Body of pancreas (tissue), 4 donors: ENCODE measurements around the gene BCAT1.

Source experiments
- POLR2A ChIP-seq, 3 donors: fragments of 450-650 bp; IDR thresholded peaks; one replicate each; pipeline ENCODE4 v1.6.1; 2016; ENCODE audit warnings: antibody characterized with exemption in 3 of 3, mild to moderate bottlenecking in 2 of 3
- TF ChIP-seq, protein P1 (sequence below), 7 experiments: fragments of 450-650 bp in 4 of 7; fragments of 200-600 bp in 3 of 7; sonication (generic) in 3 of 7; IDR thresholded peaks; one replicate each; pipeline ENCODE4 v1.5.1; 2016 to 2019; ENCODE audit warnings: antibody characterized with exemption in 7 of 7

DNA sequence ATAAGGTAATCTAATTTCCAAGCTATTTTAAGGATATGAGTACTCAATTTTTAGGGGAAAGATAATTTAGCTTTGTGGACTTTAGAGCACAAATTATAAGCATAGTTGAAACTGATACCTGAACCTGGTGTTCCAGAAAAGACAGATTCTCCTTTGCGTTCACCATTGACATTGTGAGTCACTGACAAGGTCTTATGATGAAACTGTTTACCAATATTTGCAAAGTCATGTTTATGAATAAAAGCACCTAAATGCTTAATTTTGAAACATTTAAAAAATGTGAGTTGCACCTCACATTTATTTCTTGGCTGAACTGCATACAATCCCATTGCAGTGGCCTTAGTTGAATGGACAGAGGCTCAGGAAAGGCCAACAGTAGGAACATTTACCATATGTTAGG, 3.9 kb downstream of the BCAT1 start:
- TF ChIP-seq, protein P1, sequence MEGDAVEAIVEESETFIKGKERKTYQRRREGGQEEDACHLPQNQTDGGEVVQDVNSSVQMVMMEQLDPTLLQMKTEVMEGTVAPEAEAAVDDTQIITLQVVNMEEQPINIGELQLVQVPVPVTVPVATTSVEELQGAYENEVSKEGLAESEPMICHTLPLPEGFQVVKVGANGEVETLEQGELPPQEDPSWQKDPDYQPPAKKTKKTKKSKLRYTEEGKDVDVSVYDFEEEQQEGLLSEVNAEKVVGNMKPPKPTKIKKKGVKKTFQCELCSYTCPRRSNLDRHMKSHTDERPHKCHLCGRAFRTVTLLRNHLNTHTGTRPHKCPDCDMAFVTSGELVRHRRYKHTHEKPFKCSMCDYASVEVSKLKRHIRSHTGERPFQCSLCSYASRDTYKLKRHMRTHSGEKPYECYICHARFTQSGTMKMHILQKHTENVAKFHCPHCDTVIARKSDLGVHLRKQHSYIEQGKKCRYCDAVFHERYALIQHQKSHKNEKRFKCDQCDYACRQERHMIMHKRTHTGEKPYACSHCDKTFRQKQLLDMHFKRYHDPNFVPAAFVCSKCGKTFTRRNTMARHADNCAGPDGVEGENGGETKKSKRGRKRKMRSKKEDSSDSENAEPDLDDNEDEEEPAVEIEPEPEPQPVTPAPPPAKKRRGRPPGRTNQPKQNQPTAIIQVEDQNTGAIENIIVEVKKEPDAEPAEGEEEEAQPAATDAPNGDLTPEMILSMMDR (IDR thresholded peaks at IDR 0.05): no peak
- no peak for TF ChIP-seq POLR2A (IDR thresholded peaks at IDR 0.05)
